GM12878 (cell line): ENCODE results near the gene FAM53B. TPM values are rescaled to one million over a fixed set of nuclear protein-coding genes. Genes with fewer than 3 reads are reported as not detected.

Experiments used
- ATAC-seq: fragments of 200-7000 bp; cut with Tn5 transposase; 3 replicates; pipeline ENCODE4 v1.9.1; 2020; ENCODE audit warnings: mild to moderate bottlenecking, moderate library complexity
- BruUV-seq: library from RNA; stranded (reverse); fragments of 400-500 nt; replicated peaks from 2 replicates; lab custom pipeline; 2021; lab: Mats Ljungman, UMichigan
- CTCF ChIA-PET: fragments of 300-600 bp; sonication (Branson Sonifier 250); formaldehyde crosslinking; extraction: SDS; loops from one replicate; lab custom pipeline; 2021; ENCODE audit warnings: inconsistent platforms; lab: Yijun Ruan, JAX
- POLR2A ChIA-PET: fragments of 350-600 bp; formaldehyde crosslinking; extraction: SDS; loops from one replicate; lab custom pipeline; 2021; ENCODE audit warnings: inconsistent platforms; lab: Charles Lee
- RAD21 ChIA-PET: fragments of 300-600 bp; sonication (Branson Sonifier 250); formaldehyde crosslinking; loops from one replicate; lab custom pipeline; 2023; ENCODE audit warnings: antibody characterized with exemption; ENCODE audit not compliant: unreplicated experiment; lab: Charles Lee
- SMC1A ChIA-PET: fragments of 300-600 bp; sonication (Branson Sonifier 250); formaldehyde crosslinking; loops from one replicate; lab custom pipeline; 2023; ENCODE audit not compliant: unreplicated experiment, uncharacterized antibody; lab: Charles Lee
- DNase-seq: peaks from one replicate; pipeline ENCODE4 v3.0.0-alpha.2; 2011; ENCODE audit warnings: low read depth, low spot score
- FAIRE-seq: peaks from 3 replicates; lab custom pipeline; 2011; peaks lifted over from hg19 to GRCh38; lab: Jason Lieb, UNC
- H2AFZ ChIP-seq: 2 replicates; pipeline ENCODE4 v1.6.0; 2011; ENCODE audit warnings: low read depth, low read length, control low read depth; ENCODE audit not compliant: control insufficient read depth
- H3K27ac ChIP-seq: 2 replicates; pipeline ENCODE4 v1.5.1; 2011; ENCODE audit warnings: control low read depth; ENCODE audit not compliant: control insufficient read depth, insufficient read depth
- H3K27me3 ChIP-seq, 2 experiments: replicated peaks in 1 of 2; 2 replicates each; pipeline versions ENCODE4 v1.6.0 to v1.6.1; 2011; ENCODE audit warnings: low read length in 1 of 2; ENCODE audit not compliant: control insufficient read depth in 2 of 2, insufficient read depth in 2 of 2
- H3K36me3 ChIP-seq, 2 experiments: 2 replicates each; pipeline ENCODE4 v1.5.1; 2011; ENCODE audit warnings: low read length in 1 of 2; ENCODE audit not compliant: control insufficient read depth in 2 of 2, insufficient read depth in 2 of 2
- H3K4me1 ChIP-seq: 2 replicates; pipeline ENCODE4 v1.6.1; 2011; ENCODE audit warnings: mild to moderate bottlenecking, low read length, moderate library complexity, mixed read lengths; ENCODE audit not compliant: control insufficient read depth, insufficient read depth
- H3K4me2 ChIP-seq: 2 replicates; pipeline ENCODE4 v1.6.0; 2011; ENCODE audit warnings: control low read depth; ENCODE audit not compliant: control insufficient read depth, insufficient read depth
- H3K4me3 ChIP-seq: fragments of 200-600 bp; sonication (generic); 2 replicates; pipeline ENCODE4 v1.5.1; 2016
- H3K79me2 ChIP-seq: 2 replicates; pipeline ENCODE4 v1.6.0; 2011; ENCODE audit warnings: low read length; ENCODE audit not compliant: control insufficient read depth, insufficient read depth
- H3K9ac ChIP-seq: 2 replicates; pipeline ENCODE4 v1.8.0; 2011; ENCODE audit warnings: low read length, control low read depth, mixed read lengths; ENCODE audit not compliant: control insufficient read depth, insufficient read depth
- H3K9me3 ChIP-seq: replicated peaks from 3 replicates; pipeline ENCODE4 v1.5.1; 2011; ENCODE audit warnings: mild to moderate bottlenecking, low read length; ENCODE audit not compliant: control insufficient read depth, insufficient read depth
- H4K20me1 ChIP-seq: 2 replicates; pipeline ENCODE4 v1.6.0; 2011; ENCODE audit not compliant: control insufficient read depth, insufficient read depth
- JUNB ChIP-seq: IDR thresholded peaks from 2 replicates; pipeline ENCODE4 v1.6.1; 2016; ENCODE audit warnings: antibody characterized with exemption, mild to moderate bottlenecking
- ZNF592 ChIP-seq: fragments of 450-650 bp; IDR thresholded peaks from 2 replicates; pipeline ENCODE4 v1.6.1; 2017; ENCODE audit warnings: mild to moderate bottlenecking, moderate library complexity
- WGBS: methylation state at CpG from one replicate; pipeline ENCODE4 v1.1.6; 2016; ENCODE audit warnings: low lambda C conversion rate; ENCODE audit not compliant: insufficient replicate concordance, insufficient coverage; ENCODE audit errors: missing lambda C conversion rate; 5-methylcytosine and 5-hydroxymethylcytosine counted together
- in situ Hi-C: fragments of 300-500 bp; cut with MboI; formaldehyde crosslinking; loops from 9 replicates; pipeline ENCODE4 v1.14.3; 2018; ENCODE audit warnings: mixed read lengths
- intact Hi-C: fragments of 100-400 bp; cut with micrococcal nuclease; formaldehyde crosslinking; loops from one replicate; pipeline ENCODE4 v1.14.2; 2022; ENCODE audit not compliant: unreplicated experiment
- polyA plus RNA-seq, 11 experiments: library from polyadenylated mRNA; depleted of rRNA in 4 of 11; unstranded in 6 of 11; stranded (reverse) in 5 of 11; fragments of >200 nt; fragmentation: Nextera tagmentation in 4 of 11; fragmentation: Illumina TruSeq in 1 of 11; extraction: Ambion mirVana in 4 of 11; extraction: Trizol in 1 of 11; gene quantifications; 1 replicate in 1 of 11; 2 replicates in 10 of 11; pipeline versions ENCODE4 v1.2.1 to v1.2.3, GENCODE V29; 2011 to 2016; ENCODE audit warnings: inconsistent platforms in 2 of 11, missing spikeins in 2 of 11, low read depth in 1 of 11
- total RNA-seq, 4 experiments: library from RNA; depleted of rRNA in 3 of 4; stranded (reverse); fragments of >200 nt in 3 of 4; fragmentation: Illumina TruSeq in 1 of 4; extraction: Trizol in 1 of 4; gene quantifications; 2 replicates each; pipeline versions ENCODE4 v1.2.1 to v1.2.3, GENCODE V29; 2013 to 2021
- TF ChIP-seq, protein P1 (sequence below): IDR thresholded peaks from 2 replicates; pipeline ENCODE4 v1.6.1; 2012; ENCODE audit warnings: low read depth, low read length, improper control_type of control experiment

FAM53B gene
- total and polyA plus RNA-seq, 10 of the 15 experiments (the other 5 are each of a cell fraction or from before 2014, with no cell fraction given): 0.05 to 26.3 (median 8.1) TPM

DNA sequence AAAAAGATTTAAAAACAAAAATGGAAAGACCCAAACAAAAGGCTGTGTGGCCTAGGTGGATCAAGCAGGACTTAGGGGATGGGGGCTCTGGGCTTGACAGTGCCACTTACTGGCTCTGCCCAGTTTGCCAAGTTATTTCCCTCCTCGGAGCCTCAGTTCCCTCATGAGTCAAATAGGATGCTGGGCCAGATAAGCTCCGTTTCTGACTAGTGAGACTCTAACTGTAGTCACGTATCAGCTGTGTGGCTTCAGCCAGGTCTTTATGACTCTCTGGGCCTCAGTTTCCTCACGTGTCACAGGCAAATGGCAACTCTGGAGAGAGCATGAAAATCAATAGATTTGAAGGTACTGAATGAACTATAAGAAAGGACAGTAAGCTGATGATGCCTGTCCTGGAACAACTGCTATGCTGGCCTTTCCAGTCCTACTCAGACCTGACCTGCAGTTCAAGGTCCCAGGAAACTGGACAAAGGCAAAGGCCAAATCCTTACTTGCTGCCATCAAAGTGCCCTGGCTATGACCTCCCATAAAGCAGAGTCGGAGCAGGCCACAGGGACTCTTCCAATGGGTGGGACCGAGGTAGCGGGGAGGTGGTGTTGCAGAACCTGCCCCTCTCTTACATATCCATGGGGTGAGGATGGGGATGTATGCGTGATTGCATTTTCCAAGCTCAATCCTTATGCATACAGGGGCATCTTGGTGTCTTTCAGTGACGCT, 27.0 kb downstream of the FAM53B start:
- intact Hi-C loops: loop anchor here (5.0 kb wide), 1 partner anchor 90 kb away; no protein-coding TSS in a partner anchor
- no peak for DNase-seq
- Histone ChIP-seq H3K36me3 (peaks cover 0 to 1% of the 10 kb centered on the region in 2 experiments; a peak in 1 of 4 replicates), H3K4me3 (no peak overlapping the region), H3K9ac (no peak overlapping the region), H3K4me1 (peaks cover 56% of the 10 kb centered on the region), H2AFZ (no peak overlapping the region), H3K9me3 (no peaks in the 10 kb centered on the region)
- WGBS: 54% methylated on average over 9 of the region's 9 CpGs
- ATAC-seq: no peak
- CTCF ChIA-PET: interaction anchor here (0.8 to 21.9 kb wide), 13 partner anchors 10 to 103 kb away, joined by 3 to 319 read pairs (median 14); no protein-coding TSS in a partner anchor
- BruUV-seq: no TSS peak
- RAD21 ChIA-PET: interaction anchor here (1.1 to 15.5 kb wide), 11 partner anchors 11 to 177 kb away, joined by 4 to 360 read pairs (median 16); partner anchors contain the start of gene FAM53B
- peak; percentile 64; the same call in 1 of the 2 replicates for TF ChIP-seq JUNB
- no peak for TF ChIP-seq ZNF592
- TF ChIP-seq, protein P1, sequence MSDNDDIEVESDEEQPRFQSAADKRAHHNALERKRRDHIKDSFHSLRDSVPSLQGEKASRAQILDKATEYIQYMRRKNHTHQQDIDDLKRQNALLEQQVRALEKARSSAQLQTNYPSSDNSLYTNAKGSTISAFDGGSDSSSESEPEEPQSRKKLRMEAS: 0 out of 2 replicates have a peak, but pooled peaks have one; percentile 15
- TF ChIP-seq, all 136 proteins: peak for 2
- H3K79me2 ChIP-seq: peaks cover 31% of the 10 kb centered on the region
- no peak overlapping the region for H3K27ac ChIP-seq
- no peaks in the 10 kb centered on the region for H4K20me1 ChIP-seq
- in situ Hi-C loops: no loop called here
- no peaks in the 10 kb centered on the region for H3K27me3 ChIP-seq
- SMC1A ChIA-PET: interaction anchor here (0.5 to 21.7 kb wide), 18 partner anchors 12 to 858 kb away, joined by 3 to 351 read pairs (median 14); no protein-coding TSS in a partner anchor
- no peak for FAIRE-seq
- POLR2A ChIA-PET: interaction anchor here (0.5 to 12.9 kb wide), 9 partner anchors 9 to 30 kb away, joined by 3 to 139 read pairs (median 11); no protein-coding TSS in a partner anchor
- peak overlapping the region; percentile 85; the same call in 1 of the 2 replicates for H3K4me2 ChIP-seq
